ENCODE results near the gene KDM5D.

The KDM5D gene

GRCh38 chrY:19744381-19745378 lies at the start of gene KDM5D:
TSS of gene KDM5D (minus strand) at chrY:19744726. CDS start at chrY:19744534, 192 bp downstream.
- peak; percentile 40 for DNase-seq

GRCh38 chrY:19768375-19768774 lies 23.8 kb upstream of the KDM5D start:
- no peak for DNase-seq

GRCh38 chrY:19743331-19743730 lies 1.2 kb downstream of the KDM5D start:
- no peak for DNase-seq

GRCh38 chrY:19742153-19742552 lies 2.4 kb downstream of the KDM5D start:
- DNase-seq = no peak

GRCh38 chrY:19734425-19734824 lies 10.1 kb downstream of the KDM5D start:
- DNase-seq = no peak

- DNase-seq = no peak
These were observed 26.6 kb downstream of the KDM5D start for GRCh38 chrY:19717950-19718349.

- DNase-seq = peak; percentile 0
These were observed 27.4 kb downstream of the KDM5D start for GRCh38 chrY:19717146-19717545.

- no peak for DNase-seq
These were observed 29.3 kb downstream of the KDM5D start for GRCh38 chrY:19715226-19715625.

GRCh38 chrY:19713430-19713829 lies 31.1 kb downstream of the KDM5D start:
- no peak for DNase-seq

- no peak for DNase-seq
These were observed 38.3 kb downstream of the KDM5D start for GRCh38 chrY:19706273-19706672.

GRCh38 chrY:19698495-19698894 lies 46.0 kb downstream of the KDM5D start:
- DNase-seq = no peak

- no peak for DNase-seq
These were observed 63.7 kb downstream of the KDM5D start for GRCh38 chrY:19680821-19681220.
